Hippocampal formation (tissue), 2 donors: ENCODE results near the gene CLDN20.

Experiments
- DNase-seq, 2 donors: peaks; one replicate each; lab custom pipeline; 2025; lab: John Stamatoyannopoulos, UW

CLDN20 gene

GRCh38 chr6:155270561-155271091 lies 6.8 kb downstream of the CLDN20 start:
- no peak for DNase-seq

GRCh38 chr6:155271145-155271544 lies 7.3 kb downstream of the CLDN20 start:
- no peak for DNase-seq

- DNase-seq, result peak; percentile 20 to 81
These were observed 8.8 kb downstream of the CLDN20 start for GRCh38 chr6:155272353-155273232.

GRCh38 chr6:155273431-155273830 lies 9.6 kb downstream of the CLDN20 start:
- DNase-seq, result no peak

DNA sequence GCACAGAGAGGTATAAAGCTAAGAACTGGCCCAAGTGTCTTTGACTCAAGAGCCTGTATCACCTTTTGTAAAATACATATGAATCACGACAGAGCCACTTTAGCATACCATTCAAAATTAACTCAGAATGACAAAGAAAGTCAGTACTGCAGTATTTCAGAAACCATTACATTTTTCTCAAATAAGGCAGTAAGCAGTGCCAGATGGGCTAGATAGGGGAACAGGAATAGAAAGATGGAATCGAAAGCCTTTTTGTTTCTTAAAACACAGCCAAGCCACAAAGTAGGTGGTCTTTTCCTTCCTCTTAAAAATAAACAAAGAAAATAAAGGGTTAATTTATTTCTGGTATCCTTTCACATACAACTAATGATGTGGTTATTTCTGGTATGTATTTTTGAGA lies 10.3 kb downstream of the CLDN20 start:
- no peak for DNase-seq

- DNase-seq, result no peak
These were observed 10.7 kb downstream of the CLDN20 start for GRCh38 chr6:155274533-155274932.

DNA sequence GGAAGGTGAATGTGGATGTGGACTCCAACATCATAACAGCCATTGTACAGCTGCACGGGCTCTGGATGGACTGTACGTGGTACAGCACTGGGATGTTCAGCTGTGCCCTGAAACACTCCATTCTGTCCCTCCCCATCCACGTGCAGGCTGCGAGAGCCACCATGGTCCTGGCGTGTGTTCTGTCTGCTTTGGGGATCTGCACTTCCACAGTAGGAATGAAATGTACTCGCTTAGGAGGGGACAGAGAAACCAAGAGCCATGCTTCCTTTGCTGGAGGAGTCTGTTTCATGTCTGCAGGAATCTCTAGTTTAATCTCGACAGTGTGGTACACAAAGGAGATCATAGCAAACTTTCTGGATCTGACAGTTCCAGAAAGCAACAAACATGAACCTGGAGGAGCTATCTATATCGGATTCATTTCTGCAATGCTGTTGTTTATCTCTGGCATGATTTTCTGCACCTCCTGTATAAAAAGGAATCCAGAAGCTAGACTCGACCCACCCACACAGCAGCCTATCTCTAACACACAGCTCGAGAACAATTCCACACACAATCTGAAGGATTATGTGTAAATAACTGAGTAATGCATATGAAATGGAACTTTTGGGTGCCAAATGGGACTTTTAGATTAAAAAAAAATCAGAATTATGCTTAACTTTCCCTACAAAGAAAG lies 12.1 kb downstream of the CLDN20 start:
- DNase-seq, result peak in 1 of 2 donors; percentile 54

- DNase-seq, result no peak
These were observed 12.8 kb downstream of the CLDN20 start for GRCh38 chr6:155276638-155277037.

GRCh38 chr6:155278319-155279049 lies 14.7 kb downstream of the CLDN20 start:
- no peak for DNase-seq

DNA sequence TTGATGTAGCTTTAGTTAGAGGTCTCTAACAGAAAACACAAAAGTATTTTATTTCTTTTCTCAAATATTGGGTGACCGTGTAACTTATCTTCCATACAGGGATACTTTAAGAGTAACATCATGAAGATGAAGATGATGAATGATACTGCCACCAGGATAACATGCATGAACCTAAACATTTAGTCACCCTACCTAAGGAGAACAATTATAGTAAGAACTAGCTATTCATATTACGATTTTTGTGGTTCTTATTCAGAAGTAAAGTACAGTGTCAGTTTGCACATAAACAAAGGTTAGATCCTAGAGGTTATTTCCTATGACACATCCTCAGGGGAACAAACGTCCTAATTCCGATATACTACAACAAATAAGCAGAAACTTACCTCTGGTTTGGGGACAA lies 21.0 kb downstream of the CLDN20 start:
- DNase-seq, result no peak

DNA sequence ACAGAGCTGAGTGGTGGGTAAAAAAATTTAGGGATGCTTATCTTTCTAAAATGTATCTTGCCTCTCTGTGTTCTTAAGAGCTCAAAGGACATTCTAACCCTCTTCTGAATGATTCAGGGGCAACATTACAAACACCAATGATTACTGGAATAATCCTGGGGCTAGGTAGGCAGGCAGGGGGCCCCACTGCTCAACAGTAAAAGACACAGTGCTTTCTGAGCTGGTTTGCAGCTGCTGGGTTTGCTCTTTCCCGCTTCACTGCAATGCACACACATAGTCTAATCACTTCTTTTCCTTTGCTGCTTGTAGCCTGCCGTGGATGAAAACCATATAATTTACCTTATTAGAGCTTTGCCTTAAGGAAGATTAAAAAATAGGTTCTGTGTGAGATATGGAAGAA lies 23.9 kb downstream of the CLDN20 start:
- no peak for DNase-seq

DNA sequence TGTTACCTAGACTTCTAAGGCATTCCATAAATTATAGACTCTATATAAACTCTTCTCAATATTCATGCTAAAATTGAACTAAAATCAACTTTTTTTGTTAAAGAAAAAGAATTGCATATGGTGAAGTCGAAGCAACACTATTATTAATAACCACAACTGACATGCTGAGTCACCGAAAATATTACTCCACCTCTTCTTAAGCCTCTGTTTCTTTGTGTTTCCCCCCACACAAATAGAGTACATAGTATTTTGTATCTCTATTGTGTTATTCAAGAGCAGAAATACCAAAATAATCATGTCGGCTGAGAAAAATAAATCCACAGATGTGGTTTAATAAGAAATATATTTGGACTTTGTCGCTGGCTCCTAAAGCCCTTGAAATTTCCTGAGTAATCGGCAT lies 26.7 kb downstream of the CLDN20 start:
- no peak for DNase-seq

GRCh38 chr6:155291291-155291690 lies 27.5 kb downstream of the CLDN20 start:
- no peak for DNase-seq

DNA sequence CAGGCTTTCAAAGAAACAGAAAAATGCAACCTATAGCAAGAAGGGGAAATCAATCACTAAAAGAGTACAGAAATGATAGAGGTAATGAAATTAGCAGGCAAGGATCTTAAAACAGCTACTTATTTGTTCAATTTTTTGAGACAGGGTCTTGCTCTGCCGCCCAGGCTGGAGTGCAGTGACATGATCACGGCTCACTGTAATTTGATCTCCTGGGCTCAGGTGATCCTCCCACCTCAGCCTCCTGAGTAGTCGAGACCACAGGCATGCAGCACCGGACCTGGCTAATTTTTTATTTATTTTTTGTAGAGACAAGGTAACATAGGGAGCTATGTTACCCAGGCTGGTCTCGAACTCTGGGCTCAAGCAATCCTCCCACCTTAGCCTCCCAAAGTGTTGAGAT lies 28.9 kb downstream of the CLDN20 start:
- DNase-seq, result no peak

DNA sequence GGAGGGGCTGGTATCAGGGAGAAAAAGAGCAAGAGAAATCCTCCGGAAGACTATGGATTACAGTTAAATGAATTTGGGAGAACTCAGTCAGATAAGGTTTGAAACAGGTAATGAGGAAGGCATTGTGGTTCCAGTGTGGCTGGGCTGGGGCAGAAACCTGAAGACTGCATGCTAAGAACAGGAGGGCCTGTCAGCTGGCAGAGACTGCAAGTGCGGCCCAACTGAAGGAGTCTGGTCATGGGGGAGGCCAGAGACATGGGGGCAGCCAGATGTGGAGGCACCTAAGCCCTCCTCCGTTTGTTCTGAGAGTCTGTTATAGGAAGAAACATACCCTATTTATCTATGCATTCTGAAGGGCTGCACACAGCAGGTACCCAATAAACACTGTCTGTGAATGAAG lies 33.9 kb downstream of the CLDN20 start:
- DNase-seq, result no peak

- DNase-seq, result no peak
These were observed 38.1 kb downstream of the CLDN20 start for GRCh38 chr6:155301867-155302266.

GRCh38 chr6:155303361-155303870 lies 39.6 kb downstream of the CLDN20 start:
- no peak for DNase-seq

GRCh38 chr6:155306958-155307357 lies 43.1 kb downstream of the CLDN20 start:
- no peak for DNase-seq

DNA sequence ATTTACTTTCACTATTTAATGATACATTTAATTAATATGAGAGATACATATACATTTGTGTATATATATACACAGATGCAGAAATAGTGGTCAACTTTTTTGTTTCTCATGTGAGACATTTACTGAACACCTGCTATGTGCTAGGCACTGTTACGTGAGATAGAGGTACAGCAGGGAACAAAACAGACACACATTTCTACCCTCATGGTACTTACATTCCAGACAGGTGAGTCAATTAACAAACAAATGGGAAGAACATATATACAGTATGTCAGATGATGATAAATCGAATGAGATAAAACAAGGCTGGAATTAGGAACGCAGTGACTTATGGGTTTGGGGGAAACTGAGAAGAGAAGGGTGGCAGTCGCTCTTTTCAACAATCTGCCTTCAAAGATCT lies 45.3 kb downstream of the CLDN20 start:
- DNase-seq, result no peak

DNA sequence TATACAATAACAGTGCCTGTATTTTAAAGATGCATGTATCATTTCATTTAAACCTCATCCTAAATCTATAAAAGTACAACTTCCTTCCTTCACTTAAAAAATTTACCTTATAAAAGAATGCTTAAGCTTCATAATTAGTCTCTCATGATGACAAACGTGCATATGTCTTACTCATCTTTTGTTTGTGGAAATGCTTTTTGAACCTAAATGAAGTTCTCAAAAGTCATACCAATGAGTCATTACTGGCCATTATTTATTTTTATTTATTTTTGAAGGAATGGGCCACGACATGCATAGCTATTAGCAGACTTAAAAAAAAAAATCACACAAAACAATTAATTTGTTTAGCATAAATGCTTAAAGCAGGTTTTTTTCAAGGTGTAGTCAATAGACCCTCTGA lies 46.8 kb downstream of the CLDN20 start:
- DNase-seq, result no peak

DNA sequence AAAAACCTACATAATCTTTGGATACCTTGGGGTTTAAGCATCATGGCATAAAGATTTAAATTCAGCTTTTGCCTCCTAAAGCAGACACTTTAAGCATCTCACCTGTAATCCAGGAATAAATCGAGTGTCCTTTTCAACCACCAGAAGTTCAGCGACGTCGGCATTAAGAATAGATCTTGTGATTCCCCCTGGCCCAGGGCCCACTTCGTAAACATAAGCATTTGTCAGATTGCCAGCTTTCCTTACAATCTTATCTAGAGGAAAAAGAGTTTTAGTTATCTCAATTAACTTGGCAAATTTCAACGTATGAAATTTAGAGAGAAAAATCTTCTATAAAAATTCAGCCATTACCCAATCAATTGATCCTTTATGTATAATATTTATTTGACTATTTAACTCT lies 47.3 kb downstream of the CLDN20 start:
- DNase-seq, result no peak

GRCh38 chr6:155311583-155311982 lies 47.8 kb downstream of the CLDN20 start:
- DNase-seq, result no peak
